Duodenal mucosa (tissue), 2 donors: ENCODE results near the gene EFCAB13.

Experiments used
- H3K27ac ChIP-seq: one replicate; pipeline ENCODE4 v1.7.0; 2013; ENCODE audit warnings: low read depth, low read length
- H3K27me3 ChIP-seq, 2 donors: one replicate each; pipeline ENCODE4 v1.7.0; 2013; ENCODE audit warnings: low read length in 2 of 2, control low read depth in 1 of 2; ENCODE audit not compliant: insufficient read depth in 2 of 2, control insufficient read depth in 1 of 2
- H3K36me3 ChIP-seq, 2 donors: one replicate each; pipeline ENCODE4 v1.7.0; 2013; ENCODE audit warnings: low read length in 2 of 2, control low read depth in 1 of 2; ENCODE audit not compliant: insufficient read depth in 2 of 2, control insufficient read depth in 1 of 2
- H3K4me1 ChIP-seq, 2 donors: one replicate each; pipeline ENCODE4 v1.7.0; 2013; ENCODE audit warnings: low read length in 2 of 2, control low read depth in 1 of 2; ENCODE audit not compliant: insufficient read depth in 2 of 2, control insufficient read depth in 1 of 2
- H3K4me3 ChIP-seq, 2 donors: one replicate each; pipeline ENCODE4 v1.7.0; 2013; ENCODE audit warnings: low read length in 2 of 2, low read depth in 1 of 2
- H3K9ac ChIP-seq, 2 donors: one replicate each; pipeline ENCODE4 v1.7.0; 2013; ENCODE audit warnings: low read length in 2 of 2, low read depth in 1 of 2
- H3K9me3 ChIP-seq, 2 donors: one replicate each; pipeline ENCODE4 v1.7.0; 2013; ENCODE audit warnings: low read length in 2 of 2, control low read depth in 1 of 2; ENCODE audit not compliant: control insufficient read depth in 1 of 2

The EFCAB13 gene

GRCh38 chr17:47295037-47295873 is 28.5 kb upstream of the EFCAB13 start:
- Histone ChIP-seq H3K4me3 (no peak overlapping the region), H3K4me1 (peaks cover 9 to 11% of the 10 kb centered on the region in 2 donors), H3K27ac (no peak overlapping the region), H3K36me3 (no peaks in the 10 kb centered on the region), H3K9me3 (no peaks in the 10 kb centered on the region), H3K9ac (no peak overlapping the region), H3K27me3 (no peaks in the 10 kb centered on the region)

- Histone ChIP-seq H3K4me1 (peaks cover 9 to 11% of the 10 kb centered on the region in 2 donors), H3K4me3 (no peak overlapping the region), H3K27ac (no peak overlapping the region), H3K9ac (no peak overlapping the region), H3K27me3 (no peaks in the 10 kb centered on the region), H3K9me3 (no peaks in the 10 kb centered on the region), H3K36me3 (no peaks in the 10 kb centered on the region)
Measured at GRCh38 chr17:47295874-47296255, 27.9 kb upstream of the EFCAB13 start.

DNA sequence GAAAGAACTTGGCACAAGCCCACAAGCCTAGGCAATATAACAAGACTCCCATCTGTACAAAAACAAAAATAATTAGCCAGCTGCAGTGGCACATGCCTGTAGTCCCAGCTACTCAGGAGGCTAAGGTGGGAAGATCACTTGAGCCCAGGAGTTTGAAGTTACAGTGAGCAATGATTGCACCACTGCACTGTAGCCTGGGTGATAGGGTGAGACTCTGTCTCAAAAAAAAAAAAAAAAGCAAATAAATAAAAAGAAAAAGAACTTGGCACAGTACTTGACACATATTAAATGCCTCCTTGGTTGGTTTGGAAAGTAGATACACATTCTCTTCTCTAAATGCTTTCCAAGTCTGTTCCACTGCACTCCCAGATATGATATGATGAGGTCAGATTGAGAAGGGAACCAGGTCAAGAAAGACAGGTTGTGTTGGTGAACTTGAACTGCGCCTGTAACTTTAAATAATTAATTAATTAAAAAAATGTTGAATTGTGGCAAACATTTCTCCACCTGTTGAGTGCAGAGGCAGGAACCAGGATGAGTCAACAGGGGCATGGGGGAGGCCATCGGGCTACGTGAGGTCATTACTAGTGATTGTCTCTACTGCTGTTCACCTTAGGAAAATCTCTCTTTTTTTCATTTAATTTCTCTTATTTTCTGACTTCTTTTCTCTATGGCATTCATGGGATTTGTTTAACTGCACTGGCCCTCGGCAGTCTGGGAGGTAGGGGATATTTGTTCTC is 25.9 kb upstream of the EFCAB13 start:
- no peaks in the 10 kb centered on the region for H3K9me3 ChIP-seq
- H3K9ac ChIP-seq: no peak overlapping the region
- H3K27me3 ChIP-seq: no peaks in the 10 kb centered on the region
- no peaks in the 10 kb centered on the region for H3K36me3 ChIP-seq
- H3K4me1 ChIP-seq: peaks cover 9 to 11% of the 10 kb centered on the region in 2 donors
- H3K27ac ChIP-seq: no peak overlapping the region
- H3K4me3 ChIP-seq: no peak overlapping the region

GRCh38 chr17:47298712-47299111 is 25.0 kb upstream of the EFCAB13 start:
- no peak overlapping the region for H3K9ac ChIP-seq
- no peaks in the 10 kb centered on the region for H3K9me3 ChIP-seq
- H3K36me3 ChIP-seq: no peaks in the 10 kb centered on the region
- no peaks in the 10 kb centered on the region for H3K27me3 ChIP-seq
- H3K4me1 ChIP-seq: peaks cover 9 to 11% of the 10 kb centered on the region in 2 donors
- H3K27ac ChIP-seq: no peak overlapping the region
- H3K4me3 ChIP-seq: no peak overlapping the region

- Histone ChIP-seq H3K4me1 (peaks cover 5 to 7% of the 10 kb centered on the region in 2 donors), H3K27ac (no peak overlapping the region), H3K9me3 (no peaks in the 10 kb centered on the region), H3K27me3 (no peaks in the 10 kb centered on the region), H3K36me3 (no peaks in the 10 kb centered on the region), H3K4me3 (no peak overlapping the region), H3K9ac (no peak overlapping the region)
Measured at GRCh38 chr17:47299239-47299910, 24.4 kb upstream of the EFCAB13 start.

- Histone ChIP-seq H3K27ac (no peak overlapping the region), H3K4me1 (no peaks in the 10 kb centered on the region), H3K9me3 (no peaks in the 10 kb centered on the region), H3K9ac (no peak overlapping the region), H3K36me3 (no peaks in the 10 kb centered on the region), H3K27me3 (no peaks in the 10 kb centered on the region), H3K4me3 (no peak overlapping the region)
Measured at GRCh38 chr17:47300718-47301117, 23.0 kb upstream of the EFCAB13 start.

GRCh38 chr17:47301161-47301560 is 22.6 kb upstream of the EFCAB13 start:
- H3K36me3 ChIP-seq: no peaks in the 10 kb centered on the region
- H3K4me3 ChIP-seq: no peak overlapping the region
- no peak overlapping the region for H3K27ac ChIP-seq

DNA sequence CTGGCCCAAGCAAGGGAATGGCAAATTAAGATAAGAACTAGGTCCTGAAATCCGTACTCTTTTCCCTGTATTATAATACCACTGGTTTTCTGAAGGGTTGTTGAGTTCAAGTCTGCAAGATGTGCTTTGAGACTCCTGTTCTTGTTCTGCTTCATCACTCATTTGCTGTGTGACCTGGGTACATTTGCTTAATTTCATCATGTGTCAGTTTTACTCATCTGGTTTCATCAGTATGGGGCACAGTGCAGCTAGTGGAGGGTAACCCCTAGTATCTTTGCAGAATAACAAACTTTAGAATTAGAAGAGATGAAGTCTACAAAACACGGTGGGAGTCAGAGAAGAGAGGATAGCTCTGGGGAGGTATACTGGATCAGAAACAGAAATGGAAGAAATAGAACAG is 21.9 kb upstream of the EFCAB13 start:
- no peaks in the 10 kb centered on the region for H3K9me3 ChIP-seq
- H3K9ac ChIP-seq: no peak overlapping the region
- H3K27me3 ChIP-seq: no peaks in the 10 kb centered on the region
- no peak overlapping the region for H3K27ac ChIP-seq
- no peak overlapping the region for H3K4me3 ChIP-seq
- H3K4me1 ChIP-seq: no peaks in the 10 kb centered on the region
- no peaks in the 10 kb centered on the region for H3K36me3 ChIP-seq

More at GRCh38 chr17:47301161-47301560, 22.6 kb upstream of the EFCAB13 start:
- Histone ChIP-seq H3K4me1 (no peaks in the 10 kb centered on the region), H3K27me3 (no peaks in the 10 kb centered on the region), H3K9ac (no peak overlapping the region), H3K9me3 (no peaks in the 10 kb centered on the region)

- no peaks in the 10 kb centered on the region for H3K36me3 ChIP-seq
- H3K9me3 ChIP-seq: no peaks in the 10 kb centered on the region
- no peaks in the 10 kb centered on the region for H3K4me1 ChIP-seq
- H3K9ac ChIP-seq: no peak overlapping the region
- no peaks in the 10 kb centered on the region for H3K27me3 ChIP-seq
- no peak overlapping the region for H3K4me3 ChIP-seq
- H3K27ac ChIP-seq: no peak overlapping the region
Measured at GRCh38 chr17:47304186-47304585, 19.6 kb upstream of the EFCAB13 start.
